RCC 7860 (cell line): ENCODE measurements around the gene OR56A3.

Experiments
- DNase-seq: peaks from one replicate; pipeline ENCODE4 v3.0.0-alpha.2; 2015; ENCODE audit warnings: low spot score
- FAIRE-seq: peaks from 2 replicates; lab custom pipeline; 2012; peaks lifted over from hg19 to GRCh38; lab: Jason Lieb, UNC

Gene OR56A3

GRCh38 chr11:5968394-5968793 is 26.3 kb downstream of the OR56A3 start, which contains the start of gene OR56A5:
Gene OR56A5 (minus strand): TSS chr11:5968494. CDS start chr11:5968494, 0 bp downstream.
- no peak for FAIRE-seq

GRCh38 chr11:5973530-5973929 is 31.5 kb downstream of the OR56A3 start:
- FAIRE-seq (no peak), DNase-seq (no peak)

More at GRCh38 chr11:5968394-5968793, 26.3 kb downstream of the OR56A3 start, which contains the start of gene OR56A5:
- no peak for DNase-seq

DNA sequence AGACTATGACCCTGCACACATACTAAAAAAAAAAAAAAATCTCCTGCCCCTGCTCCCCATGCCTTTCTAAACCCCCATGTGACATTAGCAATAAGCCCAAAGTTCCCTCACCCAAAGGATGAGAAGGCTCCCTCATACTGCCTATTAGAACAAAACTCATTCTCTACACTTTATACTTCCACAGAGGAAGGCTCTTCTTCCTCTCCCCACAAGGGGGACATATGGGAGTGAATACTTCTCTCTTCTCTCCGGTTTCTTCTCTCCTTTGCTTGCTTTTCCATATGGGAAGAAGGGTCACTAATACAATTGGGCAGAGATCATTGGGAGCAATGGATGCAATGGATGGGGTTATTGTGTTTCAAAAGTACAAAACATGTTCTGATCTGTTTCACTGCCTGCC is 41.4 kb downstream of the OR56A3 start:
- DNase-seq (no peak), FAIRE-seq (no peak)

- no peak for FAIRE-seq
- DNase-seq: no peak
Observed at GRCh38 chr11:5986885-5987284, 44.8 kb downstream of the OR56A3 start, which contains the start of gene OR52L1. Gene OR52L1 (minus strand): TSS chr11:5986985. CDS start chr11:5986930, 55 bp downstream.

GRCh38 chr11:5989203-5989602 is 47.2 kb downstream of the OR56A3 start:
- FAIRE-seq (no peak), DNase-seq (no peak)

- FAIRE-seq: no peak
- DNase-seq: no peak
Observed at GRCh38 chr11:5992150-5992549, 50.1 kb downstream of the OR56A3 start.

DNA sequence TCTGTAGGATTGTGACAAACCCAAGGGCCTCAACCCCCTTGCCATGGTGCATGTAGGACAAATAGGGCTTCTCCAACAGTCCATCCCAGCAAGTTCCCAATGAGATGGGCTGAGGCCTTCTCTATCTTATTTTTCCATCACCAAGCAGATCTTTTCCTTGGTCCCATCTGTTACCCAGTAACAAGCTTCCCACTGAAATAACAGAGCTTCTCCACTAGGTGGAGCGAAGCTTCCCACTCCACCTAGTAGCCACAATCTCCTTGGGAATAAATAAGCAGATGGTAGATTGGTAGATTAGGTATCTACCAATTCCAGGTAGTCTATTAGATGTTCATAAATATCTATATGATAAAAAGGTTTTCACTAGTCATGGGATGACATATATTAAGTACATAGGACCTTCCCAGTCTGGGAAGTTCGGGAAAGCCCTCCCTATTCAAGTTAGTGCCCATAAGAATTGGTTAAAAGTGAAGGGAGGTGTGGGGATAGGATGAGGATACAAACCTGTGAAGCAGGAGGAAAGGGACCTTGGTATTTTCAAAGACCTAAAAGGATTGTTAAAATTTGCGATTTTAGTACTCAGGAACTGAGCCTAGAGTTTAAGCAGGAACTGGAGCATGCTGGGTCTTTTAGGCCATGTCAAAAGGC is 50.7 kb downstream of the OR56A3 start:
- DNase-seq (no peak), FAIRE-seq (no peak)

DNA sequence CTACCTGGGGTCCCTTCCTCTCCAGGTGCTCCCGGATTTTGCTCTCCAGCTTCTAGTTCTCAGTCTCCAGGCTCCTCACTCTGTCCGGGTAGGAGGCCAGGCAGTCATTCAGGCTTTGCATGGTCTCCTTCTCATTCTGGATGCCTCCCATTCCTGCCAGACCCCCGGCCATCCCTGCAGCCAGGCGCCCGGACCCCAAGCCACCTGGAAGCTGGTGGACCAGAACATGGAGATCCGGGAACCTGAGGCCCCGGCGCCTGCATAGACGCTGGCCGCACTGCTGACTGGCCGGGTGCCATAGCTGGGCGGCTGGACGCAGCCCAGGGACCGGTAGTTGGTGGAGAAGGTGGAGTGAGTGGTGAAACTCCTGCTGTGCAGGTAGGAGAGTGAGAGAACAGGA is 52.7 kb downstream of the OR56A3 start:
- FAIRE-seq: no peak
- DNase-seq: no peak
